H1 (cell line): ENCODE results near the gene HNF1A. TPM values are rescaled to one million over a fixed set of nuclear protein-coding genes. Genes with fewer than 3 reads are reported as not detected.

Experiments used
- CTCF ChIA-PET: fragments of 300-600 bp; sonication (Branson Sonifier 250); formaldehyde crosslinking; loops from one replicate; lab custom pipeline; 2021; ENCODE audit not compliant: partially characterized antibody; lab: Charles Lee
- POLR2A ChIA-PET: fragments of 300-600 bp; sonication (Branson Sonifier 250); formaldehyde crosslinking; loops from one replicate; lab custom pipeline; 2021; ENCODE audit warnings: inconsistent platforms; ENCODE audit not compliant: partially characterized antibody; lab: Charles Lee
- DNase-seq, 2 experiments: peaks; one replicate each; pipeline versions ENCODE4 v3.0.0 to v3.0.0-alpha.2; 2010 to 2022; ENCODE audit warnings: low spot score in 2 of 2, low read depth in 1 of 2, mixed read lengths in 1 of 2
- FAIRE-seq: peaks from 2 replicates; lab custom pipeline; 2011; peaks lifted over from hg19 to GRCh38; lab: Jason Lieb, UNC
- H2AFZ ChIP-seq: 2 replicates; pipeline ENCODE4 v1.8.1; 2012; ENCODE audit warnings: low read length, inconsistent platforms
- H2AK5ac ChIP-seq: 2 replicates; pipeline ENCODE4 v1.6.1; 2013; ENCODE audit warnings: low read depth, low read length
- H2BK120ac ChIP-seq: replicated peaks from 2 replicates; pipeline ENCODE3; 2013; ENCODE audit warnings: low read depth, low read length, inconsistent platforms
- H2BK12ac ChIP-seq: 2 replicates; pipeline ENCODE4 v1.6.1; 2013; ENCODE audit warnings: low read depth, low read length
- H2BK15ac ChIP-seq: 2 replicates; pipeline ENCODE4 v1.6.1; 2013; ENCODE audit warnings: low read length
- H2BK20ac ChIP-seq: 2 replicates; pipeline ENCODE4 v1.6.1; 2013; ENCODE audit warnings: low read length
- H2BK5ac ChIP-seq: 2 replicates; pipeline ENCODE4 v1.6.1; 2013; ENCODE audit warnings: low read depth, low read length
- H3K14ac ChIP-seq: 2 replicates; pipeline ENCODE4 v1.6.1; 2013; ENCODE audit warnings: inconsistent platforms; ENCODE audit not compliant: insufficient read length
- H3K18ac ChIP-seq: 2 replicates; pipeline ENCODE4 v1.6.1; 2013; ENCODE audit warnings: low read length; ENCODE audit errors: extremely low read depth
- H3K23ac ChIP-seq: 2 replicates; pipeline ENCODE4 v1.6.1; 2013; ENCODE audit warnings: inconsistent platforms; ENCODE audit not compliant: insufficient read length
- H3K23me2 ChIP-seq: 2 replicates; pipeline ENCODE4 v1.6.1; 2013; ENCODE audit warnings: low read depth, low read length
- H3K27ac ChIP-seq: 2 replicates; pipeline ENCODE4 v1.6.1; 2011; ENCODE audit warnings: low read depth, low read length, inconsistent platforms
- H3K27me3 ChIP-seq, 4 experiments: replicated peaks in 1 of 4; 1 replicate in 1 of 4; 2 replicates in 3 of 4; pipeline versions ENCODE4 v1.6.1 to v1.8.1; 2011 to 2013; ENCODE audit warnings: low read length in 3 of 4, mild to moderate bottlenecking in 3 of 4, inconsistent platforms in 2 of 4, mixed read lengths in 2 of 4, moderate library complexity in 1 of 4; ENCODE audit not compliant: control insufficient read depth in 3 of 4, insufficient read depth in 3 of 4; ENCODE audit errors: extremely low read depth in 1 of 4
- H3K36me3 ChIP-seq, 4 experiments: 2 replicates each; pipeline versions ENCODE4 v1.6.1 to v1.8.1; 2011 to 2013; ENCODE audit warnings: mild to moderate bottlenecking in 4 of 4, low read length in 3 of 4, moderate library complexity in 2 of 4, control low read depth in 1 of 4, inconsistent platforms in 1 of 4; ENCODE audit not compliant: insufficient read depth in 4 of 4, control insufficient read depth in 2 of 4
- H3K4ac ChIP-seq: replicated peaks from 2 replicates; pipeline ENCODE3; 2013; ENCODE audit warnings: low read length, low read depth, mixed read lengths, inconsistent platforms; ENCODE audit not compliant: insufficient read length
- H3K4me1 ChIP-seq, 4 experiments: replicated peaks in 1 of 4; 1 replicate in 1 of 4; 2 replicates in 3 of 4; pipeline versions ENCODE4 v1.6.1 to v1.8.1; 2011 to 2013; ENCODE audit warnings: low read length in 3 of 4, inconsistent platforms in 2 of 4, mixed read lengths in 1 of 4; ENCODE audit not compliant: insufficient read depth in 4 of 4, control insufficient read depth in 3 of 4
- H3K4me2 ChIP-seq, 2 experiments: 2 replicates each; pipeline versions ENCODE4 v1.6.1 to v1.8.1; 2011 to 2013; ENCODE audit warnings: low read depth in 2 of 2, low read length in 2 of 2, control low read depth in 1 of 2, inconsistent platforms in 1 of 2, mild to moderate bottlenecking in 1 of 2; ENCODE audit not compliant: insufficient read depth in 1 of 2
- H3K4me3 ChIP-seq, 4 experiments: fragments of 200-600, 300-600 bp in 1 of 4; sonication (generic), shearing (Covaris generic), sonication (Bioruptor Twin) in 1 of 4; 2 replicates each; pipeline versions ENCODE4 v1.5.1 to v1.8.1; 2011 to 2016; ENCODE audit warnings: low read length in 4 of 4, low read depth in 3 of 4, control low read depth in 2 of 4, inconsistent platforms in 2 of 4, mild to moderate bottlenecking in 2 of 4, mixed read lengths in 1 of 4, moderate library complexity in 1 of 4; ENCODE audit not compliant: insufficient read depth in 2 of 4; ENCODE audit errors: extremely low read depth in 1 of 4
- H3K56ac ChIP-seq: replicated peaks from 2 replicates; pipeline ENCODE3; 2013; ENCODE audit warnings: low read depth, mild to moderate bottlenecking, mixed read lengths, low read length, inconsistent platforms; ENCODE audit not compliant: insufficient read length
- H3K79me1 ChIP-seq: 2 replicates; pipeline ENCODE4 v1.6.1; 2013; ENCODE audit warnings: low read depth, low read length, control low read depth
- H3K79me2 ChIP-seq, 2 experiments: 2 replicates each; pipeline versions ENCODE4 v1.6.1 to v1.8.1; 2012 to 2013; ENCODE audit warnings: low read length in 2 of 2, mild to moderate bottlenecking in 2 of 2, inconsistent platforms in 1 of 2; ENCODE audit not compliant: insufficient read depth in 2 of 2, control insufficient read depth in 1 of 2
- H3K9ac ChIP-seq, 4 experiments: replicated peaks in 1 of 4; 1 replicate in 1 of 4; 2 replicates in 3 of 4; pipeline versions ENCODE4 v1.6.1 to v1.8.1; 2011 to 2013; ENCODE audit warnings: low read depth in 3 of 4, low read length in 3 of 4, control low read depth in 2 of 4, mild to moderate bottlenecking in 2 of 4, moderate library complexity in 2 of 4, inconsistent platforms in 1 of 4; ENCODE audit errors: extremely low read depth in 1 of 4
- H3K9me3 ChIP-seq, 2 experiments: 2 replicates each; pipeline versions ENCODE4 v1.6.1 to v1.8.1; 2012 to 2013; ENCODE audit warnings: mild to moderate bottlenecking in 2 of 2, moderate library complexity in 2 of 2, control low read depth in 1 of 2, inconsistent platforms in 1 of 2, low read depth in 1 of 2, low read length in 1 of 2, mixed read lengths in 1 of 2; ENCODE audit not compliant: insufficient read depth in 2 of 2
- H4K20me1 ChIP-seq, 2 experiments: replicated peaks in 1 of 2; 2 replicates each; pipeline versions ENCODE3 to v1.8.1; 2011 to 2013; ENCODE audit warnings: inconsistent platforms in 2 of 2, low read length in 2 of 2, mild to moderate bottlenecking in 1 of 2; ENCODE audit not compliant: insufficient read depth in 2 of 2, control insufficient read depth in 1 of 2
- H4K5ac ChIP-seq: 2 replicates; pipeline ENCODE4 v1.6.1; 2013; ENCODE audit warnings: low read length, low read depth, mixed read lengths, inconsistent platforms; ENCODE audit not compliant: insufficient read length
- H4K8ac ChIP-seq: 2 replicates; pipeline ENCODE4 v1.8.0; 2013; ENCODE audit warnings: mild to moderate bottlenecking, moderate library complexity, low read length, inconsistent platforms; ENCODE audit not compliant: insufficient read depth; ENCODE audit errors: extremely low read depth
- H4K91ac ChIP-seq: replicated peaks from 2 replicates; pipeline ENCODE3; 2013; ENCODE audit warnings: low read length, mixed read lengths, inconsistent platforms; ENCODE audit not compliant: insufficient read length
- CTCF ChIP-seq, 3 experiments: IDR thresholded peaks; 1 replicate in 2 of 3; 2 replicates in 1 of 3; pipeline versions ENCODE4 v1.5.1 to v1.6.1; 2011; ENCODE audit warnings: low read length in 3 of 3, mild to moderate bottlenecking in 3 of 3, inconsistent platforms in 2 of 3, low read depth in 1 of 3, moderate library complexity in 1 of 3; ENCODE audit not compliant: insufficient read depth in 1 of 3; ENCODE audit errors: control extremely low read depth in 1 of 3
- HDAC2 ChIP-seq, 2 experiments: fragments of 300-600 bp in 1 of 2; sonication (generic) in 1 of 2; IDR thresholded peaks; 2 replicates each; pipeline ENCODE4 v1.6.1; 2011 to 2012; ENCODE audit warnings: low read depth in 2 of 2, low read length in 2 of 2, mild to moderate bottlenecking in 2 of 2, moderate library complexity in 2 of 2, borderline replicate concordance in 1 of 2, inconsistent platforms in 1 of 2
- RAD21 ChIP-seq, 2 experiments: IDR thresholded peaks in 1 of 2; conservative IDR thresholded peaks in 1 of 2; 2 replicates each; pipeline ENCODE4 v1.6.1; 2011; ENCODE audit warnings: low read depth in 2 of 2, low read length in 2 of 2, improper control_type of control experiment in 1 of 2, inconsistent platforms in 1 of 2, mild to moderate bottlenecking in 1 of 2, moderate library complexity in 1 of 2
- WGBS, 2 experiments: shearing (Covaris generic) in 1 of 2; methylation state at CpG; one replicate each; pipeline versions ENCODE4 v1.1.6 to v1.1.7; 2013 to 2015; ENCODE audit warnings: low lambda C conversion rate in 2 of 2, mixed read lengths in 2 of 2, inconsistent platforms in 1 of 2, low coverage in 1 of 2, missing lambda C conversion rate in 1 of 2; ENCODE audit not compliant: insufficient replicate concordance in 2 of 2, insufficient coverage in 1 of 2, insufficient read length in 1 of 2; ENCODE audit errors: extremely low coverage in 1 of 2, missing lambda C conversion rate in 1 of 2; 5-methylcytosine and 5-hydroxymethylcytosine counted together
- polyA plus RNA-seq, 7 experiments: library from polyadenylated mRNA; depleted of rRNA in 3 of 7; stranded (reverse) in 5 of 7; unstranded in 2 of 7; fragments of >200 nt in 5 of 7; fragments of 200-250 nt in 2 of 7; gene quantifications; 1 replicate in 5 of 7; 2 replicates in 1 of 7; 4 replicates in 1 of 7; pipeline versions ENCODE4 v1.2.1 to v1.2.3, GENCODE V29; 2011 to 2013; ENCODE audit warnings: missing spikeins in 2 of 7, mixed read lengths in 2 of 7
- total RNA-seq: library from RNA; stranded (reverse); fragmentation: NEBNext Ultra II Directional; extraction: Animal tissue kit (Norgen Biotek cat#: 25700); gene quantifications from 2 replicates; pipeline ENCODE4 v1.2.1, GENCODE V29; 2021

HNF1A gene
- total and polyA plus RNA-seq, 2 of the 8 experiments (the other 6 are each of a cell fraction or from before 2014, with no cell fraction given): not detected

- ChIA-PET CTCF (interaction anchor here (0.8 to 5.7 kb wide), 26 partner anchors 9 to 337 kb away, joined by 3 to 40 read pairs (median 6); partner anchors contain the start of genes C12orf43 and HNF1A), POLR2A (interaction anchor here (1.1 kb wide), 1 partner anchor 100 kb away, joined by 4 read pairs; the partner anchor contains the start of gene SPPL3)
- H3K23ac ChIP-seq: no peak overlapping the region
- H2AFZ ChIP-seq: no peak overlapping the region
- H3K4me1 ChIP-seq: peaks cover 2 to 5% (median 3%) of the 10 kb centered on the region in 4 experiments; a peak in 6 of 7 replicates
- H2BK120ac ChIP-seq: no peak overlapping the region
- no peak overlapping the region for H3K27ac ChIP-seq
- TF ChIP-seq CTCF (IDR thresholded peaks at IDR 0.05; ENCODE audit: control extremely low read depth in 1 of 3, insufficient read depth in 1 of 3, low read depth in 1 of 3, low read length in 3 of 3) (peak; percentile 53 to 95 (median 61)), HDAC2 (IDR thresholded peaks at IDR 0.05; ENCODE audit: borderline replicate concordance in 1 of 2, low read depth in 2 of 2, low read length in 2 of 2) (no peak), RAD21 (IDR thresholded peaks at IDR 0.05 in 1 of 2, conservative IDR thresholded peaks at IDR 0.05 in 1 of 2; ENCODE audit: low read depth in 2 of 2, low read length in 2 of 2) (peak; percentile 53 to 60)
- no peak overlapping the region for H4K91ac ChIP-seq
- DNase-seq (peak in 1 of 2 experiments; percentile 69), FAIRE-seq (no peak)
- H4K20me1 ChIP-seq: peaks cover 0 to 2% of the 10 kb centered on the region in 2 experiments
- H3K4ac ChIP-seq: no peak overlapping the region
- H2BK12ac ChIP-seq: no peak overlapping the region
- no peaks in the 10 kb centered on the region for H3K9me3 ChIP-seq
- H3K4me3 ChIP-seq: no peak overlapping the region
- WGBS, 2 experiments: 83% methylated on average over 4 of the region's 4 CpGs; no CpG with 5 or more reads in 1 of the 2 experiments
- H2BK15ac ChIP-seq: no peak overlapping the region
- no peak overlapping the region for H3K14ac ChIP-seq
- H2BK20ac ChIP-seq: no peak overlapping the region
- H2BK5ac ChIP-seq: no peak overlapping the region
- H3K9ac ChIP-seq: no peak overlapping the region
- H2AK5ac ChIP-seq: no peak overlapping the region
- no peaks in the 10 kb centered on the region for H3K27me3 ChIP-seq
- H3K36me3 ChIP-seq: peaks cover 11 to 31% (median 20%) of the 10 kb centered on the region in 4 experiments
- no peaks in the 10 kb centered on the region for H3K79me1 ChIP-seq
- no peak overlapping the region for H3K4me2 ChIP-seq
- no peak overlapping the region for H4K8ac ChIP-seq
- H3K56ac ChIP-seq: no peak overlapping the region
- no peak overlapping the region for H3K18ac ChIP-seq
- no peak overlapping the region for H4K5ac ChIP-seq
- no peaks in the 10 kb centered on the region for H3K79me2 ChIP-seq
- peaks cover 2% of the 10 kb centered on the region; the same call in 1 of the 2 replicates for H3K23me2 ChIP-seq
These were observed 25.3 kb downstream of the HNF1A start for GRCh38 chr12:121003650-121004049.
